SW 1271 (cell line): Measurements from ENCODE around the gene FN1.
A peak's percentile ranks its signal among the peaks of the same experiment; 100 is the strongest.
"Not testable (repeated sequence)": the region's sequence is repeated elsewhere in the genome, so short reads cannot be mapped to it uniquely, and the experiment has no call there.

Experiments
- DNase-seq, 2 experiments: peaks; one replicate each; lab custom pipeline; 2025; lab: John Stamatoyannopoulos, UW

Gene FN1

DNA sequence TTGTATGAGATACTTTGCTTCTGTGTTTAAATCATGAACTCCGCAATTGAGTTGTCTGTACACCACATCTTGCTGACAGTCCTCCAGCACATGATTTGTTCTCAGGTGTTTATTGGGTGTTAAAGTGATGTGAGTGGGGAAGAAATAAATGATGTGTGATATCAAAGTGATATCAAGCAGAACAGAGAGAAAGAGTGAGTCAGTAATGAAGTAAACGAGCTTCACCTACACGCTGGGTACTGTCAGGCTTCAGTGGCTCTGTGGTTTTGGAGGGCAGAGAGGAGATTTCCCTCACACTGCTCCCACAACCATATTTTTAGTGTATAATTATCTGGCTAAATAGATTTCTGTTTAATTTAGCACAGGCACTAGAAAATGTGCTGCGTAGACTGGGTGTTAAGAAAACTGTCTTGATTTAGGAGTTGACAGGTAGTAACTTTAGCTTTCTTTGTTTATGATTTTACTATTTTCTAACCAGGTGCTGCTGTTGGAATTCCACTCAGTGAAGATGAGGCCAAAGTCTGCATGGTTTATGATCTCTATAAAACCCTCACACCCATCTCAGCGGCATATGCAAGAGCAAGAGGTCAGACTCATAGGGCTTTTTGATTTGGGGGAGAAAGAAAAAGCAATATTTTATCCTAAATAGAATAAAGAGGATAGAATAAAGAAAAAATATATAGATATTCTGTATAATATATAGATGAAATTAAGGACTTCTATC, 102.8 kb downstream of the FN1 start:
- no peak for DNase-seq

DNA sequence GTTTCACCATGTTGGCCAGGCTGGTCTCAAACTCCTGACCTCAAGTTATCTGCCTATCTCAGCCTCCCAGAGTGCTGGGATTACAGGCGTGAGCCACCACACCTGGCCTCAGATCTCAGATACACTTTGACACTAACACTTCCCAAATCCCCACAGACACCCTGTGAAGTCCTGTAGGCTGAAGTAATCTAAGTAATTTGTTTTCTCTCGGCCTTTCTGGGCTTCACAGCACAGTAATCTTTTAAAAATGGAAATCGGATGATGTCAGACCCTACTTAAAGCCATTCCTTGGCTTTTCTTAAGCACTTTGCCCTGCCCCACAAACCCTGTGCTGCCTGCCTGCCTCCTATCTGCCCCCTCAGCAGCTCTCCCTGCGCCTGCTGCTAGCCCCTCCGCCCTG, 107.8 kb downstream of the FN1 start:
- no peak for DNase-seq

DNA sequence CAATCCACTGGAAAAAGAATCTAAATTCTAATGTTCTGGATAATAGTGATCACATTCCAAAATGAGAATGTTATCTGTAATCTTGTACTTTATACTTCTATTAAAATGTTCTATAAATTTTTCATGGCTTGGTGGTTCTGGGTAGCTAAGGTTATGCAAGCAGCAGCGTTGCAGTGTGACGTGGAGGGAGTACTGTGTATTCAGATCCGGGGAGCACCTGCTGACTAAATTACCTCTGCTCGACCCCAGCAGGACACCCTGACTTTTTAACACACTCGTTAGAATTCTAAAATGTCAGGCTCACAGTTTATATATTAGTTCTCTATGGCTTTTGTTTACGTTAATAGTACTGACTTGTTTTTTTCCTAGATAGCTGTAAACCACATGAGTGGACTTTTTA, 111.1 kb downstream of the FN1 start:
- DNase-seq, result no peak

DNA sequence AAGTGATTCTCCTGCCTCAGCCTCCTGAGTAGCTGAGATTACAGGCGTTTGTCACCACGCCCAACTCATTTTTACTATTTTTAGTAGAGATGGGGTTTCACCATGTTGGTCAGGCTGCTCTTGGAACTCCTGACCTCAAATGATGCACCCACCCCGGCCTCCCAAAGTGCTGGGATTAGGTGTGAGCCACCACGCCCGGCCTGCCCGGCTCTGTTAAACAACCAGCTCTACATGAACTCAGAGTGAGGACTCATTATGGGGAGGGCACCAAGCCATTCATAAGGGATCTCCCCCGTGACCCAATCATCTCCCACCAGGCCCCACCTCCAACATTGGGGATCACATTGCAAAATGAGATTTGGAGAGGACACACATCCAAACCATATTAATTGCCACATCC, 115.2 kb downstream of the FN1 start:
- DNase-seq, result no peak

DNA sequence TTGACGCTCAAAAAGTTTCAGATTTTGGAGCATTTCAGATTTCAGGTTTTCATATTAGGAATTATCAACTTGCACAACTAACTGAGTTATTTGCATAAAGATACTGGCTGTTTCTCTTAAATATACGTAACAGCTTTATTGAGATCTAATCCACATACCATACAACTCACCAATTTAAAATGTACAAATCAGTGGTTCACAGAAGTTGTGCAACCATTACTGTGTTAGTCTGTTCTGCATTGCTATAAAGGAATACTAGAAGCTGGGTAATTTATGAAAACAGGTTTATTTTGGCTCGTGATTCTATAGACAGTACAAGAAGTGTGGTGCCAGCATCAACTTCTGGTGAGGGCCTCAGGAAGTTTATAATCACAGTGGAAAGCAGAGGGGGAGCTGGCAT, 115.8 kb downstream of the FN1 start:
- no peak for DNase-seq

DNA sequence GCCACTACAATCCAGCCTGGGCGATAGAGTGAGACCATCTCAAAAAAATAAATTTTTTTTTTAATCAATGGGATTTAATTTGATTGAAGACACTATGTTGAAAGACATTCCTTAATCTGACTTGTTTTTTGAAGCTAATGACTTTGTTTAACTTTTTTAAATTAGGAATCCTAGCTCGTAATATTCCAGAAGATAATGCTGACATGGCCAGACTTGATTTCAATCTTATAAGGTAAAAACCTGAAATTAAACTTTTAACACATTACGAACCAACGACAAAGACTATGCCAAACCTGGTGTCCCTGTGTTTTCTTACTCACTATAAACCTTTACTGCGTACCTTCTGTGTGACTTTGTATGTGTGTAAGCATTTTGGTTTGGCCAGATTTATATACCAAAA, 116.4 kb downstream of the FN1 start:
- no peak for DNase-seq

DNA sequence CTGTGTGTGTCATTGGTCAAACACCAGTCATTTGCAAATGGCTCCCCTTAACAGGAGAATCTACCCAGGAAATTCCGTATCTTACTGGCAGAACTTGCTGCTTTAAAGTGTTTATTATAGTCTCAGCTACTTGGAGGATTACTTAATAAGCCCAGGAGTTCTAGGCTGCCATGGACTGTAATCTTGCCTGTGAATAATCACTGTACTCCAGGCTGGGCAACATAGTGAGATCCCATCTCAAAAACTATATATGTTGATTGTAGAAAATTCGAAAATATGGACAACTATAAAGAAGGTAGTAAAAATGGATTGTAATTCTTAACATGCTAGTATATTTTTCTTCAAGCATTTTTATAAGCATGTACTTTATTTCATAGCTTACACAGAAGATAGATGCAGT, 119.5 kb downstream of the FN1 start:
- DNase-seq, result no peak

DNA sequence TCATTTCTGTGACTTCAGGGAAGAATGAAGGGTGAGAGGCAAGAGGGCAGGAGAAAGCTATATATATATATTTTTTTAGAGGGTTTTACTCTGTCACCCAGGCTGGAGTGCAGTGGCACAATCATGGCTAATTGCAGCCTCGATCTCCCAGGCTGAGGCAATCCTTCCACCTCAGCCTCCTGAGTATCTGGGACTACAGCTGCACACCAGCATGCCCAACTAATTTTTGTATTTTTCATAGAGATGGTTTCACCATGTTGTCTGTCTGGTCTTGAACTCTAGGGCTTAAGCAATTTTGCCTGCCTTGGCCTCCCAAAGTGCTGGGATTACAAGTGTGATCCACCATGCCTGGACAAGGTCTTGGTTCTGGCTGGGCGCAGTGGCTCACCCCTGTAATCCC, 120.6 kb downstream of the FN1 start:
- no peak for DNase-seq

DNA sequence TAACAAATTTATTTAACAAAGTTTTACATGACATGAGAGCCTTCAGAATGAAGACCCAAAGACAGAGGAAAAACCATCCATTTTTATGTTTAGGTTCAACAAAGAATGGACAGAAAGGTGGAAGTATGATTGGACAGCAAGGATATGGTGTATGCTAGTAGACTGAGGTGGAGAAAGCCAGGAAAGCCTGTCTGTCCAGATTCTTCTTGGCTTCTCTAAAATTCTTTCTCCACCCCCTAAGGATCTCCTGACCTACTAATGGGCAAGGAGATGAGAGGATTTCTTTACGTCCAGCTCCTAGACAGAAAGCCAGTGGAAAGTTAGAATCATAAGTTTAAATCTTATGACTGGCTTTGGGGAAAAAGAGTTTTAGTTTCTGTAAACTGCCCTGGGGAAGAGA, 121.0 kb downstream of the FN1 start:
- no peak for DNase-seq

DNA sequence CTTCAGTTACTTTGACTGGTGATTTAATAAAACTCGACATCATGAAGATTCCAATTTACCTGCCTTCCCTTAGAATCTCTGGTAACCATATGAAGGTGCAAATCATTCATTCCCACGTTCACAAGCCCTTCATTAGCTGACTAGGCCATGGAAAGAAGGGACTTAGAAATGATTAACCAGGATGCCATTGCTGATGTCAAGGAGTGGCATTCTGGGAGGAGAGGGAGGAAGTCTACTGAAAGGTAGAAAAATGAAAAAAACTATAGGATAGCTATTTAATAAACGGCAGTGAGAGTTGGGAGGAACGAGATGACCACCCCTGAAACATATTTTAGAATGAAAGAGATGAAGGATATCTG, 122.6 kb downstream of the FN1 start:
- no peak for DNase-seq

DNA sequence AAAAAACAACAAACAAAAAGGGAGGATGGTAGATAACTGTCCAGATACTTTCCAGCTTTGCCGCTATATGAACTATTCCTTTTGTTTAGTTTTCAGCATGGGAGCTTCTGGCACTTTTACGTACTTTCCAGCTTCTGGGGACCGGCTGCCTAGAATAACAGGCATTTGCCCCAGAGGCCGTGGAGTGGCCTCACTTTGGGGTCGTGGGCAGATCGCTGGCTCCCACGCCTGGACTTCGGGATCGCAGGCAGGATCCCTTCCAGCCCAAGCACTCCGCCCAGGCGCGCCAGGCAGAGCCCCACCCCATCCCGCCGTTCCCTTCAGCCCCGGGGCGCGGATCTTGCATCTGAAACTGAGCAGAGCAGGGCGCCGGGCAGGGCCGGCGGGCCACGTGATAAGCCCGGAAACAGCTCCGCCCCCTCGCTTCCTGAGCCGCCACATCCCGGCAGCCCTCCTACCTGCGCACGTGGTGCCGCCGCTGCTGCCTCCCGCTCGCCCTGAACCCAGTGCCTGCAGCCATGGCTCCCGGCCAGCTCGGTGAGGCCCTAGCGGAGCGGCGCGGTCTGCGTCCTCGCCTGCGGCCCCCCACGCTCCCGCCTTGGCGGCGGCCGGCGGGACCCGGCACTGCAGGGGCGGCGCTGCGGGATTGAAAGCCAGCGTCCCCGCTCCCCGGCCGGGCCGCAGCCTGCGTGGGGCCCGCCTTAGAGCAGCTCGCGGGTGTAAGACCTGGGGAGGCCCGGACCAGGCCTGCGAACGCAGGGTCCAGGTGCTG, 124.1 kb downstream of the FN1 start, which contains the start of gene ATIC:
ATIC (plus strand) TSS at position 435 of the 772 bp plus-strand sequence; CDS start at position 519, 84 bp downstream.
- peak; percentile 53 to 90 for DNase-seq

DNA sequence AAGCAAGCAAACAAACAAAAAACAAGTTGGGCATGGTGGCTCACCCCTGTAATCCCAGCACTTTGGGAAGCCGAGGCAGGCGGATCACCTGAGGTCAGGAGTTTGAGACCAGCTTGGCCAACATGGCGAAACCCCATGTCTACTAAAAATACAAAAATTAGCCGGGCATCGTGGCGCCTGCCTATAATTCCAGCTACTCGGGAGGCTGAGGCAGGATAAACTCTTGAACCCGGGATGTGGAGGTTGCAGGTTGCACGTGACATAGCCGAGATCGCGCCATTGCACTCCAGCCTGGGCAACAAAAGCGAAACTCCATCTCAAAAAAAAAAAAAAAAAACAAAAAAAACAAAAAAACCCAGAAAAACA, 124.6 kb downstream of the FN1 start:
- DNase-seq, result not testable (repeated sequence)
